ENCODE results near the gene MARCHF7. TPM values are rescaled to one million over a fixed set of nuclear protein-coding genes. Genes with fewer than 3 reads are reported as not detected.

The MARCHF7 gene
- total and polyA plus RNA-seq, 10 of the 15 experiments (the other 5 are each of a cell fraction or from before 2014, with no cell fraction given): 39.4 to 111 (median 66.5) TPM

- RAD21 ChIA-PET (ENCODE audit: unreplicated experiment): no interaction called here
- Histone ChIP-seq H3K4me3 (no peak overlapping the region), H3K4me1 (ENCODE audit: control insufficient read depth, insufficient read depth, low read length) (no peaks in the 10 kb centered on the region), H3K27ac (ENCODE audit: control insufficient read depth, insufficient read depth) (no peak overlapping the region), H3K4me2 (ENCODE audit: control insufficient read depth, insufficient read depth) (no peak overlapping the region), H3K9ac (ENCODE audit: control insufficient read depth, insufficient read depth, low read length) (no peak overlapping the region), H4K20me1 (ENCODE audit: control insufficient read depth, insufficient read depth) (peaks cover 3% of the 10 kb centered on the region; the same call in 1 of the 2 replicates), H3K79me2 (ENCODE audit: control insufficient read depth, insufficient read depth, low read length) (peaks cover 47% of the 10 kb centered on the region), H3K36me3 (ENCODE audit: control insufficient read depth in 2 of 2, insufficient read depth in 2 of 2, low read length in 1 of 2) (peaks cover 20 to 37% of the 10 kb centered on the region in 2 experiments), H3K27me3 (replicated peaks in 1 of 2; ENCODE audit: control insufficient read depth in 2 of 2, insufficient read depth in 2 of 2, low read length in 1 of 2) (no peaks in the 10 kb centered on the region), H3K9me3 (replicated peaks; ENCODE audit: control insufficient read depth, insufficient read depth, low read length) (no peaks in the 10 kb centered on the region), H2AFZ (ENCODE audit: control insufficient read depth, low read depth, low read length) (no peak overlapping the region)
- in situ Hi-C loops (cut with MboI) (no loop called here), intact Hi-C loops (cut with micrococcal nuclease; ENCODE audit: unreplicated experiment) (no loop called here)
- DNase-seq (ENCODE audit: low read depth, low spot score) (no peak), ATAC-seq (peak; percentile 40), FAIRE-seq (no peak)
- TF ChIP-seq CHD4 (IDR thresholded peaks at IDR 0.05) (no peak), EGR1 (IDR thresholded peaks at IDR 0.05; ENCODE audit: borderline replicate concordance in 1 of 2, low read depth in 2 of 2, low read length in 2 of 2) (no peak), WRNIP1 (IDR thresholded peaks at IDR 0.05; ENCODE audit: borderline replicate concordance, low read depth, low read length) (no peak), ZZZ3 (IDR thresholded peaks at IDR 0.05; ENCODE audit: control insufficient read depth, insufficient read length, low read depth) (no peak), TARDBP (IDR thresholded peaks at IDR 0.05; ENCODE audit: borderline replicate concordance) (no peak), SPI1 (IDR thresholded peaks at IDR 0.05; ENCODE audit: borderline replicate concordance, insufficient read depth, low read depth, low read length) (peak; percentile 50; the same call in 1 of the 2 replicates), POLR2AphosphoS5 (IDR thresholded peaks at IDR 0.05; ENCODE audit: low read length) (peak; percentile 31), RBBP5 (conservative IDR thresholded peaks at IDR 0.05) (no peak), POLR2A (IDR thresholded peaks at IDR 0.05; ENCODE audit: low read depth, low read length) (peak; percentile 61)
- TF ChIP-seq, protein P1, sequence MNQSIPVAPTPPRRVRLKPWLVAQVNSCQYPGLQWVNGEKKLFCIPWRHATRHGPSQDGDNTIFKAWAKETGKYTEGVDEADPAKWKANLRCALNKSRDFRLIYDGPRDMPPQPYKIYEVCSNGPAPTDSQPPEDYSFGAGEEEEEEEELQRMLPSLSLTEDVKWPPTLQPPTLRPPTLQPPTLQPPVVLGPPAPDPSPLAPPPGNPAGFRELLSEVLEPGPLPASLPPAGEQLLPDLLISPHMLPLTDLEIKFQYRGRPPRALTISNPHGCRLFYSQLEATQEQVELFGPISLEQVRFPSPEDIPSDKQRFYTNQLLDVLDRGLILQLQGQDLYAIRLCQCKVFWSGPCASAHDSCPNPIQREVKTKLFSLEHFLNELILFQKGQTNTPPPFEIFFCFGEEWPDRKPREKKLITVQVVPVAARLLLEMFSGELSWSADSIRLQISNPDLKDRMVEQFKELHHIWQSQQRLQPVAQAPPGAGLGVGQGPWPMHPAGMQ (IDR thresholded peaks at IDR 0.05; ENCODE audit: borderline replicate concordance): no peak
- BruUV-seq (replicated peaks): no TSS peak
- CTCF ChIA-PET: interaction anchor here (1.5 kb wide), 1 partner anchor 180 kb away, joined by 3 read pairs; no protein-coding TSS in a partner anchor
- POLR2A ChIA-PET: no interaction called here
- 97% methylated on average over 15 of the region's 15 CpGs for WGBS (ENCODE audit: insufficient coverage, insufficient replicate concordance, low lambda C conversion rate, missing lambda C conversion rate)
- SMC1A ChIA-PET (ENCODE audit: uncharacterized antibody, unreplicated experiment): interaction anchor here (1.0 to 12.5 kb wide), 3 partner anchors 8 to 21 kb away, joined by 4 to 84 read pairs (median 5); no protein-coding TSS in a partner anchor
Measured at GRCh38 chr2:159738509-159739390, 26.4 kb downstream of the MARCHF7 start.

Measured in GM12878 (cell line).